Measurements from ENCODE around the gene CCDC97.

Gene CCDC97

GRCh38 chr19:41320185-41320518 is 10.2 kb downstream of the CCDC97 start:
- DNase-seq (ENCODE audit: low spot score): no peak

DNA sequence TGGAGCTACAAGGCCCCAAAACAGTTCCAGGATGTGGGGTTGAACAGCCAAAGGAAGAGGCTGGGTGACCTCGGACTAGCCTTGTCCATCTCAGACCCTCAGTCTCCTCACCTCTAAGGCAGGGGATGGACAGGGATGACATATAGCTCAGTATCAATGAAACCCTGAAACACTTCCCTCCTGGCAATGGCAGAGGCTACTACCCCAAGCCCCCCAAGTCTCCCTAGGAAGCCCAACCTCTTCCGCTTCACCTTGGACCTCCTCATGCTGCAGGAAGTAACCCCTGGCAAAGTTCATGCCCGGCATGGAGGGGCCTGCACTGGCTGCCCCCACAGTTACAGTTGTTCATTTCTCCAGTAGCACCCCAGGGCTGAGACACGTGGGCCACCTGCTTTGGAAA is 10.6 kb downstream of the CCDC97 start:
- DNase-seq (ENCODE audit: low spot score): no peak

GRCh38 chr19:41321204-41321599 is 11.2 kb downstream of the CCDC97 start:
- DNase-seq (ENCODE audit: low spot score): no peak

DNA sequence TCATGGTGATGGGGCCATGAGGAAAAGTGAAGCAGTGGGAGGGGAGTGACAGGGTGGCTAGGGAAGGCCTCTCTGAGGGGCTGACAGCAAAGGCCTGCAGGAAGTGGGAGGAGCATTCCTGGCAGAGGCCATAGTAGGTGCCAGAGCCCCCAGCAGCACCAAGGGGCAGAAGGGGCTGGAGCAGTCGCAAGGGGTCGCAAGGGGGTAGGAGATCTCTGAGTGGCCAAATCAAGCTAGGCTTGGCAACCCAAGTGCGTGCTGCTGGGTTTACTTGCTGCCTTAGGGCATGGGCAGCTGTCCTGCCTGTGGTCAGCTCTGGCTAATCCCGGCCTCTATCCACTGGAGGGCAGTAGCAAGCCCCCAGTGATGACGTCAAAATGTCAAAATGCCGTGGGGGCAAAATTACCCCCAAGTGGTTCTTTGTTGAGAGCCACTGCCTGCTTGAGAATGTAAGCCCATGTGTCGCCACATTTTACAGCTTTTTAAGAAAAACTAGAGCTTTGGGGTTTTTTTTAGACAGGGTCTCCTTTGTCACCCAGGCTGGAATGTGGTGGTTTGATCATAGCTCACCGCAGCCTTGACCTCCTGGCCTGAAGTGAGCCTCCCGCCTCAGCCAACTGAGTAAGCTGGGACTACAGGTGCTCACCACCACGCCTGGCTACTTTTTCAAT is 11.8 kb downstream of the CCDC97 start:
- peak; percentile 85 for DNase-seq (ENCODE audit: low spot score)

DNA sequence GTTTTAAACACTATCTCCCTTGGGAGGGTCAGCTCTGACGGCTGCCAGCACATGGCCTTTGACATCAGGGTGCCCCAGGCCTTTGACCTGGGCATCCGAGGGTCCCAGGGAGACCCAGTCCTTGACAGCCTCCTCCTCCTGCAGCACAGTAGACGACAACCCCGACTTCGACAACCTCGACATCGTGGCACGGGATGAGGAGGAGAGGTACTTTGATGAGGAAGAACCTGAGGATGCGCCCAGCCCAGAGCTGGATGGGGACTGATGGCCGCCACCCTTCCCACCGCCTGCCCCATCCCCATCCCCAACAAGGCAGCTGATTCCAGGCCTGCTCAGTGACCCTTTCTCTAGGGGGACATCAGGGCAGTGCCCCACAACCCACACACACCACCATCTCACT is 12.5 kb downstream of the CCDC97 start:
- no peak for DNase-seq (ENCODE audit: low spot score)

DNA sequence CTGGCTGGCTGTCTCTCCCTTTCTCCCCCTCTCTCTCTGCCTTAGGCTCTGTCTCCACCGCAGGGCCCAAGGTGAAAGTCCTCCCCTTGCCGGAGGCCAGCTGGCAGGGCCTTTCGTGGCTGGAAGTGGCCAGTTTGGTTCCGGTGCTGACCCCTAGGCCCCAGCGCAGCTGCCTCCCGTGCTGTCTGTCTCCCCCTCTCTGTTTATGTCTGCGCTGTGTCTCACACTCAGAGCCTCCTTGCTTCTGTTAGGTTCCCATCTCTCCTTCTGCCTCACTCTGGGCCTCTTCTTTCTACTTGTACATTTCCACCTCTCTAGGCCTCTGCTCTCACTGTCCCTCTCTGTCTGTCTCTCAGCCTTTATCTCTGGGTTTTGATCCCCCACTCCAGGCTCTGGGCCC is 13.1 kb downstream of the CCDC97 start:
- no peak for DNase-seq (ENCODE audit: low spot score)

GRCh38 chr19:41323430-41324125 is 13.6 kb downstream of the CCDC97 start:
- DNase-seq (ENCODE audit: low spot score): peak; percentile 49

GRCh38 chr19:41324231-41324702 is 14.3 kb downstream of the CCDC97 start:
- DNase-seq (ENCODE audit: low spot score): no peak

DNA sequence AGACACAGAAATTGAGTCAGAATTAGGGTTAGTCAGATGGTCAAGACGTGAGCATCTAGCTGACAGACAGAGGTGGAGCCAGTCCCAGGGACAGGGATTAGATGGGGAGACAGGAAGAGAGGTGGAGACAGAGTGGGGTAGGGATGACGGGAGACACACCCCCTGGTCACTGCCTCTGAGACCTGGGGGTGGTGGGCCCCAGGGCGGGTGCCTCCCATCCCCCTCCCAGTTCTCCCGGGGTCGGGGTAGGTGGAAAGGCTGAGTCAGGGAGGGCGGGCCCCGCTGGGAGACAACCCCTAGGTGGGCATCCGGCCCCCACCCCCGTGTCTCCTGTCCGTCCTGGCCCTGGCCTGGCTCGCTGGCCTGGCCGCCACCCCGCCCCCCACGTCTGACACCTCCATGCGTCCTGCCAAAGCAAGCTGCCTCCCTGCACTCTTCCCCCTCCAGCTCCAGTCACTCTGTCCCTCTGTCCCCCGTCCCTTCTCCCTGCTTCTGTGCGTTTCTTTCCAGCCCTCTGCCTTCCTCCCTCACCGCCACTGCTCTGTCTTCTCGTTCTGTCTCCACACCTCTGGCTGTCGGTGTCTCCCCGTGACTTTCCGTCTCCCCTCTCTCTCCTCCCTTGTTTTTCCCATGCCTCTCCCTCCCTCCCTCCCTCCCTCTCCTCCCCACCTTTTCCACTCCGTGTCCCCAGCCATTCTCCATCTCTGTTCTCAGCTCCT is 15.1 kb downstream of the CCDC97 start:
- DNase-seq (ENCODE audit: low spot score): peak; percentile 83

DNA sequence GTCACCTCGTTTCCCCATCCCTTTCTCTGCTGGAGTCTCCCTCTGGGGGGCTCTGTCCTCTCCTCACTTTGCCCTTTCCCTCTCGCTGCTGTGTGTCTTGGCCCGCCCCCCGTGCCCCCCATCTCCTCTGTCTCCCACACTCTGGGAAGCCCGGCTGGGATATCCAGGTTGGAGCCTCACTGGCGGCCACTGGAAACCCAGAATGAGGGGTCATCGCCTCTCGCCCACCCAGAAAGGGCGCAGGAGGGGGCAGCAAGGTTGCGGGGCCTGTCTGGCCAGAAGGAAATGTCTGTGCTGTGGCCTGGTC is 15.6 kb downstream of the CCDC97 start:
- peak; percentile 48 for DNase-seq (ENCODE audit: low spot score)

GRCh38 chr19:41325947-41326706 is 16.2 kb downstream of the CCDC97 start:
- DNase-seq (ENCODE audit: low spot score): no peak

DNA sequence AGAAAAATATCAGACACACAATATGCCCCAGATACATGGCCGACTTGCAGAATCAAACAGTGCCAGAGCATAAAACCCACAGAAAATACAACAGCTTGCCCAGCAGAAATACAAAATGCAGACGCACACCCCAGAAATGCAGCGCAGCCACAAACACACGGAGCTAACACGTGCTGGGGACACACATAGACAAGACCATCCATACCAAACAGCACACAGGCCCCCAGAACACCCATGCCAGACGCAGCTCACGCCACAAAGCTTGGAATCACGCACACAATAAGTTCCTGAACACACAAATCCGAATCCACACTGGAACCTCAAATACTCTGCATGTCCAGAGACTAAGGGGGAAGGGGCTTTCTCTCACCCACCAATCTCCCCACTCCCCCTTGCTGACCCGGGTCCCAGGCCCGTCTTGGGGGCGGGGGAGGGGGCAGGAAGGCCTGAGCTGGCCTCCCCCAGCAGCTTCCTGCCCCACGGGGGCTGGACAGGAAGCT is 17.2 kb downstream of the CCDC97 start:
- no peak for DNase-seq (ENCODE audit: low spot score)

- peak; percentile 76 for DNase-seq (ENCODE audit: low spot score)
Observed at GRCh38 chr19:41327576-41328156, 17.7 kb downstream of the CCDC97 start.

DNA sequence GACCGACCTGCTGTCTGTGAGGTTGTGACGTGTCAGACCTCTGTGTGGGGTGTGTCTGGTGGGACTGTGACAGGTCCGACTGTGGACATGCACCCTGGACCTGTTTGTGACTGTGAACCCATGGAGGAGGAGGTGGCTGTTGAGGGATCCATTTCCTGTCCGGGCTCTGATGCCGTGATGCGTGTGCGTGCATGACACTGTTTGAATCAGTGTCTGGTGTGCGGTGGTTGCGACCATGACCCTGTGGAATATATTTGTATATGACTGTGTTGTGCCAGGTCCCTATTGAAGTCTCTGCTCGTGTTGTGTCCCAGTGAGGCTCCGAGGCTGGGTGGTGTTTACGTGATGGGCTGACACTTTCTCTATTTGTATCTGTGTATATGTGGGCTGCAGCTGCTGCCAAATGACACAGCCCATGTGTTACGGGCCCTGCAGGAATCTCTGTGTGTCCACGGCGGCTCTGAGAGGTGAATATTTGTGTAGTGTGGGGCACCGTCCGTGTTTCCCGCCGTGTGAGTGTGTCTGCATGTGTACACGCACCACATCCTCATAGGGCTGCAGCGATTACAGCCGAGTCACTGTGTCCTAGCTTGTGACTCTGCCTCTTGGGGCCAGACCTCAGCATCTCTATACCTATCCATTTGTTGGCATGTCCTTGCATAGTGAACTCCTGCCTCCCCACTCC is 18.3 kb downstream of the CCDC97 start:
- no peak for DNase-seq (ENCODE audit: low spot score)

DNA sequence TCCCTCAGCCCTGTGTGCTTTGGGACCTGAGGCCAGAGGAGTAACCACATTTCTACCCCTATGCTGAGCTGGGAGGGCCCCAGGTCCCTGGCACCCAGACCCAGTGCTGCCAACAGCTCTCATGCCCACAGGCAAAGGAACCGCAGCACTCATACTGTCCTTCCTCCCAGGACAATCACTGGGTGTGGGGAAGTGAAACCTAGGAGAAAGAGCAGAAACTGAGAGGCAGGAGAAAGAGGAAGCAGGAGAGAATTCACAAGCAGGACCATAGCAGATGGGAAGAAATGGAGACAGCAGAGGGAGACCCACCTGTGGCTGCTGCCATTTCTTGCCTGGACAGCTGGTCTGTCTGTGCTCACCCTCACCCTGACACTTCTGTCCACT is 18.9 kb downstream of the CCDC97 start:
- DNase-seq (ENCODE audit: low spot score): no peak

GRCh38 chr19:41330481-41330880 is 20.5 kb downstream of the CCDC97 start:
- no peak for DNase-seq (ENCODE audit: low spot score)

DNA sequence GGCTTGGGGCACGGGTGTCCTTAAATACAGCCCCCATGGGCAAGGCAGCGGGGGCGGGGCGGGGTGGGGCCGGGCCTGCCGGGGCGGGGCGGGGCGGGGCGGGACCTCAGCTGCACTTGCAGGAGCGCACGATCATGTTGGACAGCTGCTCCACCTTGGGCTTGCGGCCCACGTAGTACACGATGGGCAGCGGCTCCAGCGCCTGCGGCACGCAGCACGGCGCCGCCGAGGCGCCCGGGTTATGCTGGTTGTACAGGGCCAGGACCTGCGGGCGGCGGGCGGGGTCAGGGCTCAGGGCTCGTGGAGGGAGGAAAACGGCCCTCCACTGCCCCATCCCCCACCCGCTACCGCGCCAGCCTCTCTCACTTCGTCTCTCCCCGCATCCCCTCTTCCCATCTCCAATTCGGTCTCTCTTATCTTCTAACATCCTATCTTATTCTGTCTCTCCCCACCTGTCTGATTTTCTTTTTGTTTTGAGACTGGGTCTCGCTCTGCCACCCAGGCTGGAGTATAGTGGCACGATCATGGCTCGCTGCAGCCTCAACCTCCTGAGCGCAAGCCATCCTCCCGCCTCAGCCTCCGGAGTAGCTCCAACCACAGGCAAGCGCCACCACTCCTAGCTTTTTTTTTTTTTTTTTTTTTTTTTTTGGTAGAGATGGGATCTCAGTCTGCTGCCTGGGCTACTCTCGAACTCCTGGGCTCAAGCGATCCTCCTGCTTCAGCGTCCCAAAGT is 21.1 kb downstream of the CCDC97 start:
- DNase-seq (ENCODE audit: low spot score): no peak

DNA sequence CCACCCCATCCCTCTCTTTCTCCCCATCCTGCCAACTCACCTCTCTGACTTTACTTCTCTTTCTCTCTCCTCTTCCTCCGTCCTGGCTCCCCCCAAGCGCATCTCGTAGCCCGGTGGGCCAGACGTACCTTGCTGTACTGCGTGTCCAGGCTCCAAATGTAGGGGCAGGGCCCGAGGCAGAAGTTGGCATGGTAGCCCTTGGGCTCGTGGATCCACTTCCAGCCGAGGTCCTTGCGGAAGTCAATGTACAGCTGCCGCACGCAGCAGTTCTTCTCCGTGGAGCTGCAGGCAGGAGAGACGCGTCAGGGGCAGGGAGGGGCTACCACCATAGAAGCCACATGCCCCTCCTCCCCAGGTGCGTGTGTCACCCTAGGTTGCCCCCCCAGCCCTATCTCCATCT is 22.0 kb downstream of the CCDC97 start:
- no peak for DNase-seq (ENCODE audit: low spot score)

DNA sequence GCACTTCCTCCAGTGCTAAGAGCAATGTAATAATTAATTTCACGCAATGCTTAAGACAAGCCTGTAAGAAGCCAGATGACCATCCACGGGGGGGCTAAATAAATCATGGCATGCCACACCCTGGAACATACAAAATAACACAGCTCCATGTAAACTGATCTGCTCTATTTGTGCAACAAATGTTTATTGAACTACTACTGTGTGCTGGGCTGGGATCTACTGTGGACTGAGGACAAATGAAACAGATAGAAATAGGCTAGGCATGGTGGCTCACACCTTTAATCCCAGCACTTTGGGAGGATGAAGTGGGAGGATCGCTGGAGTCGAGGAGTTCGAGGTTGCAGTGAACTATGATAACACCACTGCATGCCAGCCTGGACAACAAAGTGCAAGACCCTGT is 22.5 kb downstream of the CCDC97 start:
- DNase-seq (ENCODE audit: low spot score): no peak

- DNase-seq (ENCODE audit: low spot score): no peak
Observed at GRCh38 chr19:41334793-41335192, 24.8 kb downstream of the CCDC97 start.

DNA sequence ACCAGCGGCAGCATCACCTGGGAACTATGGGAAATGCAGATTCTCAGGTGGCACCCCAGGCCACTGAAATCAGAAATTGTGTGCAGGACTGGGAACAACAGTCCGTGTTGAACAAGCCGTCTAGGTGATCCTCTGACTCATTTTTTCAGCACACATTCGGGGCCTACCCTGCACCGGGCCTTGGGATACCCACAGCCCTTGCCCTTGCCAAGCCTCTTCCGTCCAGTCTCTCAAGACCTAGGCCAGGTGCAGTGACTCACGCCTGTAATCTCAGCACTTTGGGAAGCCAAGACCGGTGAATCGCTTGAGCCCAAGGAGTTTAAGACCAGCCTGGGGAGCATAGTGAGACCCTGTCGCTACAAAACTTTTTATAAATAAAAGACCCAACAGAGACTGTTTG is 25.5 kb downstream of the CCDC97 start:
- no peak for DNase-seq (ENCODE audit: low spot score)

Measured in iPS-NIHi11 (cell line).